Panc1 (cell line): ENCODE data around the gene KRT78. TPM values are rescaled to one million over a fixed set of nuclear protein-coding genes. Genes with fewer than 3 reads are reported as not detected.

Experiments
- ATAC-seq: fragments of 200-7000 bp; cut with Tn5 transposase; 2 replicates; pipeline ENCODE4 v1.9.1; 2020; ENCODE audit warnings: mild to moderate bottlenecking, moderate library complexity
- BruUV-seq: library from RNA; stranded (reverse); fragments of 400-500 nt; replicated peaks from 2 replicates; lab custom pipeline; 2021; lab: Mats Ljungman, UMichigan
- CTCF ChIA-PET: fragments of 300-600 bp; sonication (Branson Sonifier 250); formaldehyde crosslinking; loops from one replicate; lab custom pipeline; 2022; ENCODE audit warnings: antibody characterized with exemption; lab: Charles Lee
- POLR2A ChIA-PET: fragments of 300-600 bp; sonication (Branson Sonifier 250); formaldehyde crosslinking; loops from one replicate; lab custom pipeline; 2022; ENCODE audit warnings: antibody characterized with exemption; lab: Charles Lee
- DNase-seq: peaks from one replicate; pipeline ENCODE4 v3.0.0-alpha.2; 2010; ENCODE audit warnings: low read depth, low spot score
- H3K27ac ChIP-seq: 2 replicates; pipeline ENCODE4 v1.5.1; 2011; ENCODE audit warnings: mild to moderate bottlenecking, low read length, inconsistent platforms
- H3K27me3 ChIP-seq: fragments of 200-500 bp; sonication (Bioruptor generic); 2 replicates; pipeline ENCODE4 v1.6.0; 2014; ENCODE audit warnings: low read length, inconsistent platforms; ENCODE audit not compliant: control insufficient read depth, insufficient read depth
- H3K36me3 ChIP-seq: fragments of 200-500 bp; sonication (Bioruptor generic); 2 replicates; pipeline ENCODE4 v1.5.1; 2014; ENCODE audit warnings: inconsistent platforms, mild to moderate bottlenecking, low read length, moderate library complexity; ENCODE audit not compliant: control insufficient read depth, insufficient read depth
- H3K4me1 ChIP-seq: 2 replicates; pipeline ENCODE4 v1.5.1; 2011; ENCODE audit warnings: inconsistent platforms, mild to moderate bottlenecking, low read length, moderate library complexity; ENCODE audit not compliant: control insufficient read depth, insufficient read depth
- H3K4me3 ChIP-seq, 2 experiments: 2 replicates each; pipeline ENCODE4 v1.5.1; 2011 to 2012; ENCODE audit warnings: low read depth in 2 of 2, low read length in 2 of 2, mild to moderate bottlenecking in 2 of 2, inconsistent platforms in 1 of 2, moderate library complexity in 1 of 2
- H3K9me3 ChIP-seq: fragments of 200-500 bp; sonication (Bioruptor generic); 2 replicates; pipeline ENCODE4 v1.5.1; 2014; ENCODE audit warnings: low read depth, mild to moderate bottlenecking, inconsistent platforms, low read length, moderate library complexity; ENCODE audit not compliant: control insufficient read depth, insufficient read depth
- POLR2AphosphoS5 ChIP-seq: IDR thresholded peaks from 2 replicates; pipeline ENCODE4 v1.6.1; 2012; ENCODE audit warnings: mild to moderate bottlenecking, low read depth, low read length, moderate library complexity
- SIN3A ChIP-seq: IDR thresholded peaks from 2 replicates; pipeline ENCODE4 v1.6.1; 2012; ENCODE audit warnings: low read depth, mild to moderate bottlenecking, low read length, moderate library complexity, borderline replicate concordance; ENCODE audit not compliant: insufficient read depth
- TCF7L2 ChIP-seq: IDR thresholded peaks from 2 replicates; pipeline ENCODE4 v1.6.1; 2011; ENCODE audit warnings: mild to moderate bottlenecking, low read depth, low read length, inconsistent platforms
- in situ Hi-C: cut with HindIII; loops from 2 replicates; pipeline ENCODE4 v1.10.0; 2016; ENCODE audit warnings: low sequenced_read_pairs, low pct_unique_long_range_greater_than_20kb
- intact Hi-C: fragments of 100-400 bp; cut with micrococcal nuclease; formaldehyde crosslinking; loops from one replicate; pipeline ENCODE4 v1.10.0; 2022; ENCODE audit not compliant: unreplicated experiment
- total RNA-seq: library from RNA; stranded (reverse); gene quantifications from one replicate; pipeline ENCODE4 v1.2.1, GENCODE V29; 2021; ENCODE audit not compliant: unreplicated experiment
- TF ChIP-seq, protein P1 (sequence below): fragments of 450-650 bp; IDR thresholded peaks from 2 replicates; pipeline ENCODE4 v1.5.1; 2017; ENCODE audit warnings: mild to moderate bottlenecking
- TF ChIP-seq, protein P2 (sequence below), 2 experiments: IDR thresholded peaks; 2 replicates each; pipeline ENCODE4 v1.6.1; 2011 to 2012; ENCODE audit warnings: low read depth in 2 of 2, control low read depth in 1 of 2, low read length in 1 of 2, mild to moderate bottlenecking in 1 of 2, moderate library complexity in 1 of 2; ENCODE audit not compliant: insufficient read depth in 1 of 2

KRT78 gene
- total RNA-seq, 1 experiment from 2014 or later: not detected

- no peak for ATAC-seq
- in situ Hi-C loops (no loop called here), intact Hi-C loops (no loop called here)
- no peak for DNase-seq
- H3K27ac ChIP-seq: no peak overlapping the region
- H3K4me1 ChIP-seq: no peaks in the 10 kb centered on the region
- no peaks in the 10 kb centered on the region for H3K36me3 ChIP-seq
- TF ChIP-seq, protein P1, sequence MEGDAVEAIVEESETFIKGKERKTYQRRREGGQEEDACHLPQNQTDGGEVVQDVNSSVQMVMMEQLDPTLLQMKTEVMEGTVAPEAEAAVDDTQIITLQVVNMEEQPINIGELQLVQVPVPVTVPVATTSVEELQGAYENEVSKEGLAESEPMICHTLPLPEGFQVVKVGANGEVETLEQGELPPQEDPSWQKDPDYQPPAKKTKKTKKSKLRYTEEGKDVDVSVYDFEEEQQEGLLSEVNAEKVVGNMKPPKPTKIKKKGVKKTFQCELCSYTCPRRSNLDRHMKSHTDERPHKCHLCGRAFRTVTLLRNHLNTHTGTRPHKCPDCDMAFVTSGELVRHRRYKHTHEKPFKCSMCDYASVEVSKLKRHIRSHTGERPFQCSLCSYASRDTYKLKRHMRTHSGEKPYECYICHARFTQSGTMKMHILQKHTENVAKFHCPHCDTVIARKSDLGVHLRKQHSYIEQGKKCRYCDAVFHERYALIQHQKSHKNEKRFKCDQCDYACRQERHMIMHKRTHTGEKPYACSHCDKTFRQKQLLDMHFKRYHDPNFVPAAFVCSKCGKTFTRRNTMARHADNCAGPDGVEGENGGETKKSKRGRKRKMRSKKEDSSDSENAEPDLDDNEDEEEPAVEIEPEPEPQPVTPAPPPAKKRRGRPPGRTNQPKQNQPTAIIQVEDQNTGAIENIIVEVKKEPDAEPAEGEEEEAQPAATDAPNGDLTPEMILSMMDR: no peak
- TF ChIP-seq, protein P2, sequence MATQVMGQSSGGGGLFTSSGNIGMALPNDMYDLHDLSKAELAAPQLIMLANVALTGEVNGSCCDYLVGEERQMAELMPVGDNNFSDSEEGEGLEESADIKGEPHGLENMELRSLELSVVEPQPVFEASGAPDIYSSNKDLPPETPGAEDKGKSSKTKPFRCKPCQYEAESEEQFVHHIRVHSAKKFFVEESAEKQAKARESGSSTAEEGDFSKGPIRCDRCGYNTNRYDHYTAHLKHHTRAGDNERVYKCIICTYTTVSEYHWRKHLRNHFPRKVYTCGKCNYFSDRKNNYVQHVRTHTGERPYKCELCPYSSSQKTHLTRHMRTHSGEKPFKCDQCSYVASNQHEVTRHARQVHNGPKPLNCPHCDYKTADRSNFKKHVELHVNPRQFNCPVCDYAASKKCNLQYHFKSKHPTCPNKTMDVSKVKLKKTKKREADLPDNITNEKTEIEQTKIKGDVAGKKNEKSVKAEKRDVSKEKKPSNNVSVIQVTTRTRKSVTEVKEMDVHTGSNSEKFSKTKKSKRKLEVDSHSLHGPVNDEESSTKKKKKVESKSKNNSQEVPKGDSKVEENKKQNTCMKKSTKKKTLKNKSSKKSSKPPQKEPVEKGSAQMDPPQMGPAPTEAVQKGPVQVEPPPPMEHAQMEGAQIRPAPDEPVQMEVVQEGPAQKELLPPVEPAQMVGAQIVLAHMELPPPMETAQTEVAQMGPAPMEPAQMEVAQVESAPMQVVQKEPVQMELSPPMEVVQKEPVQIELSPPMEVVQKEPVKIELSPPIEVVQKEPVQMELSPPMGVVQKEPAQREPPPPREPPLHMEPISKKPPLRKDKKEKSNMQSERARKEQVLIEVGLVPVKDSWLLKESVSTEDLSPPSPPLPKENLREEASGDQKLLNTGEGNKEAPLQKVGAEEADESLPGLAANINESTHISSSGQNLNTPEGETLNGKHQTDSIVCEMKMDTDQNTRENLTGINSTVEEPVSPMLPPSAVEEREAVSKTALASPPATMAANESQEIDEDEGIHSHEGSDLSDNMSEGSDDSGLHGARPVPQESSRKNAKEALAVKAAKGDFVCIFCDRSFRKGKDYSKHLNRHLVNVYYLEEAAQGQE (IDR thresholded peaks at IDR 0.05; ENCODE audit: insufficient read depth in 1 of 2, low read depth in 2 of 2, low read length in 1 of 2): no peak
- TF ChIP-seq POLR2AphosphoS5: no peak
- TF ChIP-seq SIN3A: no peak
- no peak for TF ChIP-seq TCF7L2
- no peaks in the 10 kb centered on the region for H3K9me3 ChIP-seq
- ChIA-PET CTCF (no interaction called here), POLR2A (no interaction called here)
- H3K4me3 ChIP-seq: no peak overlapping the region
- H3K27me3 ChIP-seq: no peaks in the 10 kb centered on the region
- BruUV-seq: no TSS peak
Observed at GRCh38 chr12:52846356-52846970, 2.3 kb downstream of the KRT78 start.

GRCh38 chr12:52845946-52846345 lies 2.8 kb downstream of the KRT78 start:
- ATAC-seq (no peak), DNase-seq (no peak)
- TF ChIP-seq SIN3A: no peak
- TF ChIP-seq, protein P2 (IDR thresholded peaks at IDR 0.05; ENCODE audit: insufficient read depth in 1 of 2, low read depth in 2 of 2, low read length in 1 of 2): no peak
- TF ChIP-seq, protein P1: no peak
- Histone ChIP-seq H3K36me3 (no peaks in the 10 kb centered on the region), H3K27ac (no peak overlapping the region), H3K4me3 (no peak overlapping the region), H3K9me3 (no peaks in the 10 kb centered on the region), H3K4me1 (no peaks in the 10 kb centered on the region), H3K27me3 (no peaks in the 10 kb centered on the region)
- no TSS peak for BruUV-seq
- in situ Hi-C loops (no loop called here), intact Hi-C loops (no loop called here)
- POLR2A ChIA-PET: interaction anchor here (0.7 kb wide), 1 partner anchor 264 kb away, joined by 4 read pairs; no protein-coding TSS in a partner anchor
- CTCF ChIA-PET: no interaction called here
